CD4-positive, alpha-beta memory T cell (primary cell): ENCODE measurements around the gene HOXB4. TPM values are rescaled to one million over a fixed set of nuclear protein-coding genes. Genes with fewer than 3 reads are reported as not detected.

Source experiments
- polyA plus RNA-seq, 2 donors: library from polyadenylated mRNA; unstranded; fragments of 300-500 nt; fragmentation: Illumina TruSeq; gene quantifications; one replicate each; pipeline ENCODE4 v1.2.3, GENCODE V29; 2021
- total RNA-seq, 2 experiments: library from RNA; stranded (reverse); gene quantifications; one replicate each; pipeline ENCODE4 v1.2.3, GENCODE V29; 2021

The HOXB4 gene
- total and polyA plus RNA-seq, 4 experiments from 2014 or later, result 0.11 to 4.5 (median 1.6) TPM

Other genes starting within 250 kb of the HOXB4 start
- 10 to 100 TPM; 83.4 to 88.7 TPM for gene SKAP1, start 148.1 kb downstream of the HOXB4 start, total RNA-seq
- 100 to 1,000 TPM; 242 to 336 TPM for gene SKAP1, start 148.1 kb downstream of the HOXB4 start, polyA plus RNA-seq
- not detected for gene HOXB1, start 47.3 kb downstream of the HOXB4 start, total RNA-seq
- not detected for gene HOXB1, start 47.3 kb downstream of the HOXB4 start, polyA plus RNA-seq
- gene HOXB2, start 33.2 kb downstream of the HOXB4 start, total RNA-seq, result 10 to 100 TPM; 34.4 to 39.2 TPM
- 10 to 100 TPM; 12.7 to 36.5 TPM for gene HOXB2, start 33.2 kb downstream of the HOXB4 start, polyA plus RNA-seq
- gene HOXB3, start 11.9 kb upstream of the HOXB4 start, total RNA-seq, result 10 to 100 TPM; 11.2 to 14.5 TPM
- gene HOXB3, start 11.9 kb upstream of the HOXB4 start, polyA plus RNA-seq, result under 1 TPM in 1 of 2 donors, not detected in 1; 0.10 TPM
- gene HOXB5, start 15.4 kb upstream of the HOXB4 start, total RNA-seq, result not detected
- gene HOXB5, start 15.4 kb upstream of the HOXB4 start, polyA plus RNA-seq, result not detected
- gene HOXB6, start 26.6 kb upstream of the HOXB4 start, total RNA-seq, result under 1 TPM in 1 of 2 experiments, not detected in 1; 0.38 TPM
- gene HOXB6, start 26.6 kb upstream of the HOXB4 start, polyA plus RNA-seq, result not detected
- gene HOXB7, start 32.7 kb upstream of the HOXB4 start, total RNA-seq, result under 1 TPM in 1 of 2 experiments, not detected in 1; 0.25 TPM
- gene HOXB7, start 32.7 kb upstream of the HOXB4 start, polyA plus RNA-seq, result 1 to 10 TPM in 1 of 2 donors, under 1 TPM in 1; 0.23 to 1.3 TPM
- gene HOXB8, start 36.9 kb upstream of the HOXB4 start, total RNA-seq, result not detected
- gene HOXB8, start 36.9 kb upstream of the HOXB4 start, polyA plus RNA-seq, result not detected
- gene HOXB9, start 48.0 kb upstream of the HOXB4 start, total RNA-seq, result not detected
- not detected for gene HOXB9, start 48.0 kb upstream of the HOXB4 start, polyA plus RNA-seq
- gene PRAC1, start 144.2 kb upstream of the HOXB4 start, total RNA-seq, result not detected
- not detected for gene PRAC1, start 144.2 kb upstream of the HOXB4 start, polyA plus RNA-seq
- gene PRAC2, start 144.8 kb upstream of the HOXB4 start, total RNA-seq, result not detected
- gene PRAC2, start 144.8 kb upstream of the HOXB4 start, polyA plus RNA-seq, result not detected
- gene HOXB13, start 150.4 kb upstream of the HOXB4 start, total RNA-seq, result not detected
- not detected for gene HOXB13, start 150.4 kb upstream of the HOXB4 start, polyA plus RNA-seq
- not detected for gene TTLL6, start 238.9 kb upstream of the HOXB4 start, total RNA-seq
- gene TTLL6, start 238.9 kb upstream of the HOXB4 start, polyA plus RNA-seq, result not detected